Measurements from ENCODE around the gene ETV6.

Gene ETV6

GRCh38 chr12:11741434-11742092 lies 92.1 kb downstream of the ETV6 start:
- Mint-ChIP-seq H3K9me3 (no peaks in the 10 kb centered on the region), H3K27ac (no peak overlapping the region), H3K4me3 (no peak overlapping the region), H3K27me3 (no peaks in the 10 kb centered on the region), H3K4me1 (peaks cover 67% of the 10 kb centered on the region)
- no peak for ATAC-seq
- DNase-seq: no peak

- ATAC-seq (no peak), DNase-seq (no peak)
- Mint-ChIP-seq H3K27ac (no peak overlapping the region), H3K4me1 (peaks cover 57% of the 10 kb centered on the region), H3K9me3 (no peaks in the 10 kb centered on the region), H3K4me3 (no peak overlapping the region), H3K27me3 (no peaks in the 10 kb centered on the region)
Measured at GRCh38 chr12:11743423-11744409, 94.2 kb downstream of the ETV6 start.

- Mint-ChIP-seq H3K27ac (no peak overlapping the region), H3K4me1 (peaks cover 59% of the 10 kb centered on the region), H3K27me3 (no peaks in the 10 kb centered on the region), H3K9me3 (no peaks in the 10 kb centered on the region), H3K4me3 (no peak overlapping the region)
- DNase-seq (no peak), ATAC-seq (no peak)
Measured at GRCh38 chr12:11744410-11744801, 94.9 kb downstream of the ETV6 start.

GRCh38 chr12:11745113-11745512 lies 95.6 kb downstream of the ETV6 start:
- no peaks in the 10 kb centered on the region for H3K27me3 Mint-ChIP-seq
- H3K27ac Mint-ChIP-seq: no peak overlapping the region
- peaks cover 64% of the 10 kb centered on the region for H3K4me1 Mint-ChIP-seq
- H3K9me3 Mint-ChIP-seq: no peaks in the 10 kb centered on the region
- DNase-seq: no peak
- ATAC-seq: no peak
- H3K4me3 Mint-ChIP-seq: no peak overlapping the region

GRCh38 chr12:11746024-11746771 lies 96.7 kb downstream of the ETV6 start:
- Mint-ChIP-seq H3K4me1 (peaks cover 63% of the 10 kb centered on the region), H3K27ac (no peak overlapping the region), H3K27me3 (no peaks in the 10 kb centered on the region), H3K9me3 (no peaks in the 10 kb centered on the region), H3K4me3 (no peak overlapping the region)
- ATAC-seq (no peak), DNase-seq (no peak)

- peaks cover 57% of the 10 kb centered on the region for H3K4me1 Mint-ChIP-seq
- ATAC-seq (no peak), DNase-seq (no peak)
- no peak overlapping the region for H3K4me3 Mint-ChIP-seq
- H3K27me3 Mint-ChIP-seq: no peaks in the 10 kb centered on the region
- peak overlapping the region in 1 of 2 donors; percentile 24 for H3K27ac Mint-ChIP-seq
- H3K9me3 Mint-ChIP-seq: no peaks in the 10 kb centered on the region
Measured at GRCh38 chr12:11746940-11747716, 97.7 kb downstream of the ETV6 start.

- peaks cover 58% of the 10 kb centered on the region for H3K4me1 Mint-ChIP-seq
Measured at GRCh38 chr12:11747969-11748368, 98.5 kb downstream of the ETV6 start.

GRCh38 chr12:11748903-11749302 lies 99.4 kb downstream of the ETV6 start:
- H3K9me3 Mint-ChIP-seq: no peaks in the 10 kb centered on the region
- H3K27ac Mint-ChIP-seq: no peak overlapping the region
- no peak for ATAC-seq
- no peak overlapping the region for H3K4me3 Mint-ChIP-seq
- no peak for DNase-seq
- H3K4me1 Mint-ChIP-seq: peaks cover 57% of the 10 kb centered on the region
- H3K27me3 Mint-ChIP-seq: no peaks in the 10 kb centered on the region

More at GRCh38 chr12:11747969-11748368, 98.5 kb downstream of the ETV6 start:
- Mint-ChIP-seq H3K9me3 (no peaks in the 10 kb centered on the region), H3K4me3 (no peak overlapping the region), H3K27ac (no peak overlapping the region), H3K27me3 (no peaks in the 10 kb centered on the region)
- ATAC-seq: no peak
- no peak for DNase-seq

GRCh38 chr12:11749943-11750690 lies 100.6 kb downstream of the ETV6 start:
- DNase-seq (no peak), ATAC-seq (no peak)
- Mint-ChIP-seq H3K27ac (no peak overlapping the region), H3K4me1 (peaks cover 56% of the 10 kb centered on the region), H3K9me3 (no peaks in the 10 kb centered on the region), H3K27me3 (no peaks in the 10 kb centered on the region), H3K4me3 (peak overlapping the region in 1 of 2 donors; percentile 41)

GRCh38 chr12:11752403-11753149 lies 103.1 kb downstream of the ETV6 start:
- Mint-ChIP-seq H3K4me1 (peaks cover 37% of the 10 kb centered on the region), H3K9me3 (no peaks in the 10 kb centered on the region), H3K27ac (no peak overlapping the region), H3K27me3 (no peaks in the 10 kb centered on the region), H3K4me3 (no peak overlapping the region)
- no peak for DNase-seq
- no peak for ATAC-seq

GRCh38 chr12:11753150-11753499 lies 103.7 kb downstream of the ETV6 start:
- H3K4me3 Mint-ChIP-seq: no peak overlapping the region
- H3K4me1 Mint-ChIP-seq: peaks cover 37% of the 10 kb centered on the region
- H3K27me3 Mint-ChIP-seq: no peaks in the 10 kb centered on the region
- H3K27ac Mint-ChIP-seq: no peak overlapping the region
- DNase-seq (no peak), ATAC-seq (no peak)
- no peaks in the 10 kb centered on the region for H3K9me3 Mint-ChIP-seq

- Mint-ChIP-seq H3K4me1 (peaks cover 42% of the 10 kb centered on the region), H3K27ac (no peak overlapping the region), H3K27me3 (no peaks in the 10 kb centered on the region), H3K9me3 (no peaks in the 10 kb centered on the region), H3K4me3 (no peak overlapping the region)
- DNase-seq: no peak
- no peak for ATAC-seq
Measured at GRCh38 chr12:11753826-11754225, 104.4 kb downstream of the ETV6 start.

- DNase-seq: no peak
- ATAC-seq: no peak
- Mint-ChIP-seq H3K27me3 (no peaks in the 10 kb centered on the region), H3K9me3 (no peaks in the 10 kb centered on the region), H3K4me3 (no peak overlapping the region), H3K27ac (no peak overlapping the region), H3K4me1 (peaks cover 40% of the 10 kb centered on the region)
Measured at GRCh38 chr12:11754256-11754655, 104.8 kb downstream of the ETV6 start.

- DNase-seq: no peak
- Mint-ChIP-seq H3K4me1 (peaks cover 40% of the 10 kb centered on the region), H3K27ac (no peak overlapping the region), H3K4me3 (no peak overlapping the region), H3K9me3 (no peaks in the 10 kb centered on the region), H3K27me3 (no peaks in the 10 kb centered on the region)
- no peak for ATAC-seq
Measured at GRCh38 chr12:11755302-11755930, 105.9 kb downstream of the ETV6 start.

Data from stimulated activated naive CD8-positive, alpha-beta T cell treated with anti-CD3 and anti-CD28 coated beads, Interleukin-15, amount 100 ng/mL, for 72 hours (primary cell).